PFSK-1 (cell line): ENCODE results near the gene GDF7.

Experiments used
- FOXP2 ChIP-seq: optimal IDR thresholded peaks from 2 replicates; pipeline ENCODE3; 2011; ENCODE audit warnings: borderline replicate concordance, control low read depth, inconsistent platforms; ENCODE audit not compliant: insufficient read depth; ENCODE audit errors: extremely low read length, extremely low read depth
- POLR2AphosphoS5 ChIP-seq: IDR thresholded peaks from 2 replicates; pipeline ENCODE4 v1.6.1; 2012; ENCODE audit warnings: low read depth, mild to moderate bottlenecking, control low read depth, low read length, moderate library complexity
- REST ChIP-seq, 2 experiments: IDR thresholded peaks; 2 replicates each; pipeline versions ENCODE4 v1.6.1 to v1.8.0; 2011 to 2012; ENCODE audit warnings: low read depth in 2 of 2, low read length in 2 of 2, control low read depth in 1 of 2, inconsistent platforms in 1 of 2, mild to moderate bottlenecking in 1 of 2, moderate library complexity in 1 of 2; ENCODE audit not compliant: insufficient read depth in 1 of 2
- SIN3A ChIP-seq: IDR thresholded peaks from 2 replicates; pipeline ENCODE4 v1.6.1; 2012; ENCODE audit warnings: mild to moderate bottlenecking, low read length, moderate library complexity, borderline replicate concordance; ENCODE audit not compliant: insufficient read depth
- TAF1 ChIP-seq: IDR thresholded peaks from 2 replicates; pipeline ENCODE4 v1.6.1; 2012; ENCODE audit warnings: low read length, control low read depth, borderline replicate concordance; ENCODE audit not compliant: insufficient read depth

The GDF7 gene

GRCh38 chr2:20626392-20626697, 40.6 kb upstream of the GDF7 start:
- no peak for TF ChIP-seq SIN3A
- no peak for TF ChIP-seq TAF1
- no peak for TF ChIP-seq FOXP2
- TF ChIP-seq REST (IDR thresholded peaks at IDR 0.05; ENCODE audit: insufficient read depth in 1 of 2, low read depth in 2 of 2, low read length in 2 of 2): no peak
- no peak for TF ChIP-seq POLR2AphosphoS5

DNA sequence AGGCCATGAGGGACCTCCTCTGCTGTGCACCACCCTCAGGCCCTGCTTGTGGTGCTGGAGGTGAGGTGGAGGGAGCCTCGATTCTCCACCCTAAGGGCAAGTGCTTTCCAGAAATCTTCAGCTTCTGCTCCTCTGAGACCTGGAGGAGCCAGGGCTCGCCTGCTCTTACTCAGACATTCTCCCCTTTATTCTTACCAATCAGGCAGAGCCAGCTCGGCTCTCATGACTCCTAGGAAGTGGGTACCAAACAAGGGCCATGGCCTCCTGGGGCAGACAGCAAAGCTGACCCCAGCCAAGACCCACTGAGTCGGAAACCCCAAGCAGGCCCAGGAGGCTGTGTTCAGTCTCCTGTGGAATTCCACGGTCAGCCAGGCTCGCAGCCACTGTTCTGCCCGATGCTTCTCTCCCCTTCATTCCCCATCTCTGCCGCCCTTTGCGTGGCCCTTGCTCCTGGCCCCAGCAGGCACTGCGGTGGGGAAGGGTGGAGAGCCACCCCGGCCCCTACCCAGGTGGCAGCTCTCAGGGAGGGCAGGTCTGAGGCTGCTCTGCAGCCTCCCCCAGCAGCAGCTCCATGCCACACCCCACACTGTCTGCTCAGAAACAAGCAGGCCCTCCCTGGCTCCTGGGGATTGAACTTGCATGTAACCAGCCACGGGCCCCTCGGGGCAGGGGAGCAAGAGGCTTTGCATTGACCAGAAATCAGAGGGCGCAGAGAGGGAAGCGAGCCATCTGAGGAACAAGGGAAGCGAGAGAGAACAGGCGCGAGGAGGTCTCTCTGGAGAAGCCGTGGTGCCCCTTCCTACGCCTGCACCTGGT, 40.0 kb upstream of the GDF7 start:
- TF ChIP-seq FOXP2 (no peak), TAF1 (no peak)

DNA sequence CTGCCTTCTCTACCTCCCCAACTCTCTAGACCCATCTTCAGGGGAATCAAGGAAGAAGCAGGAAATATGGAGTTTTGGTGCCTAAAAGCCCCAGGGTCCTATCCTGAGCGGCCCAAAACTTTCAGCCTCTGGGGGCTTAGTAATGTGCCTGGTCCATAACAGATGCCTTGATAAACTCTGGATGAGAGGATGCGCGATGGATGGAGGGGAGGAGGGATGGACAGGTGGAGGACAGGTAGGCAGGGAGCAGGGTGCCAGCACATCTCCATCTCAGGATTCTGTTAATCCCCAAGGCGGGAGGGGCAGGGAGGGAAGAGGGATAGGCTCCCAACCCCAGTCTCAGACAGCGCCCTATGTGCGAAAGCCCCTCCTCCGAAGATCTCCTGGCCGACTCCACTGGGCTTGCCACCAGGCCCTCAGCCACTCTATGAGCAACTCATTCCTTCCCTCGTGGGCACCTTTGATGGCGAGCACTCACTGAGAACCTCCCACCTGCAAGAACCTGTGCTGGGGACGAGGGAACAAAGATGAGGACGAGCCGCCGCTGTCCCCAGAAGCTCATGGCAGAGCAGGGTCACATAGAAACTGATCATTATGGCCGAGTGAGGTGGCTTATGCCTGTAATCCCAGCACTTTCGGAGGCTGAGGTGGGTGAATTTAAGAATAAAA, 39.1 kb upstream of the GDF7 start:
- no peak for TF ChIP-seq FOXP2

DNA sequence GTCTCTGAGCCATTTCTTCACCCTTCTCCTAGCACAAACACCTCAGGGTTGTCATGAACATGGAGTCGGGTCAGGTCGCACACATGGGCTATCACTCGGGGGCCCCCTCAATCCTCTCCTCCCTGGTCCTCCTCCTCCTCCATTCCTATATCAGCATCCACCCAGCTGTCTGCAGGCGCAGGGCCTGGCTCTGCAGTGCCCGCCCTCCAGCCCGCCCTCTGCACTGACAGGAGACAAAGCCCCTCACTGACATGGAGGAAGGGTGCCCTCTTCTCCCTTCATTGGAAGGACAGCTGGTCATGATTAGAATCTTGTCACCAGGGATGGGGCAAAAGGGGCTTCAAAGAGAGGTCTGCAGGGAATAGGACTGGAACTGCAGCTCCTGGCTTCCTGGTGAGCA, 37.8 kb upstream of the GDF7 start:
- TF ChIP-seq REST (IDR thresholded peaks at IDR 0.05; ENCODE audit: insufficient read depth in 1 of 2, low read depth in 2 of 2, low read length in 2 of 2) (no peak), TAF1 (no peak), POLR2AphosphoS5 (no peak), FOXP2 (no peak), SIN3A (no peak)

GRCh38 chr2:20629581-20630171, 37.3 kb upstream of the GDF7 start:
- TF ChIP-seq TAF1 (no peak), REST (IDR thresholded peaks at IDR 0.05; ENCODE audit: insufficient read depth in 1 of 2, low read depth in 2 of 2, low read length in 2 of 2) (no peak), FOXP2 (no peak), POLR2AphosphoS5 (no peak), SIN3A (no peak)

- TF ChIP-seq FOXP2 (no peak), SIN3A (no peak), POLR2AphosphoS5 (no peak), REST (IDR thresholded peaks at IDR 0.05; ENCODE audit: insufficient read depth in 1 of 2, low read depth in 2 of 2, low read length in 2 of 2) (no peak)
Observed at GRCh38 chr2:20630967-20631366, 36.0 kb upstream of the GDF7 start.
